SJSA1 (cell line): ENCODE measurements around the gene SLFN11. TPM values are rescaled to one million over a fixed set of nuclear protein-coding genes. Genes with fewer than 3 reads are reported as not detected.
"Not testable (repeated sequence)": the region's sequence is repeated elsewhere in the genome, so short reads cannot be mapped to it uniquely, and the experiment has no call there.

Experiments
- DNase-seq, 2 experiments: peaks; one replicate each; pipeline ENCODE4 v3.0.0-alpha.2; 2015 to 2020; ENCODE audit warnings: low spot score in 2 of 2, low read depth in 1 of 2
- H3K27ac ChIP-seq: fragments of 250-450 bp; sonication (Bioruptor Pico); 2 replicates; pipeline ENCODE4 v1.5.1; 2020; ENCODE audit warnings: mild to moderate bottlenecking, moderate library complexity
- H3K27me3 ChIP-seq: fragments of 250-450 bp; sonication (Bioruptor Pico); replicated peaks from 2 replicates; pipeline ENCODE4 v1.5.1; 2020; ENCODE audit warnings: mild to moderate bottlenecking, moderate library complexity
- H3K36me3 ChIP-seq: fragments of 250-450 bp; sonication (Bioruptor Pico); 2 replicates; pipeline ENCODE4 v1.5.1; 2020; ENCODE audit warnings: mild to moderate bottlenecking
- H3K4me1 ChIP-seq: fragments of 250-450 bp; sonication (Bioruptor Pico); replicated peaks from 2 replicates; pipeline ENCODE4 v1.6.1; 2021; ENCODE audit warnings: mild to moderate bottlenecking
- H3K4me3 ChIP-seq: fragments of 250-450 bp; sonication (Bioruptor Pico); 2 replicates; pipeline ENCODE4 v1.5.1; 2020; ENCODE audit warnings: mild to moderate bottlenecking
- H3K9me3 ChIP-seq: fragments of 250-450 bp; sonication (Bioruptor Pico); replicated peaks from 2 replicates; pipeline ENCODE4 v1.5.1; 2020; ENCODE audit warnings: mild to moderate bottlenecking
- total RNA-seq: library from RNA; depleted of rRNA; stranded (reverse); fragments of >200 nt; shearing (Covaris generic); gene quantifications from 2 replicates; pipeline ENCODE4 v1.2.3, GENCODE V29; 2014

Gene SLFN11
- total RNA-seq, 1 experiment from 2014 or later: 29.1 TPM

DNA sequence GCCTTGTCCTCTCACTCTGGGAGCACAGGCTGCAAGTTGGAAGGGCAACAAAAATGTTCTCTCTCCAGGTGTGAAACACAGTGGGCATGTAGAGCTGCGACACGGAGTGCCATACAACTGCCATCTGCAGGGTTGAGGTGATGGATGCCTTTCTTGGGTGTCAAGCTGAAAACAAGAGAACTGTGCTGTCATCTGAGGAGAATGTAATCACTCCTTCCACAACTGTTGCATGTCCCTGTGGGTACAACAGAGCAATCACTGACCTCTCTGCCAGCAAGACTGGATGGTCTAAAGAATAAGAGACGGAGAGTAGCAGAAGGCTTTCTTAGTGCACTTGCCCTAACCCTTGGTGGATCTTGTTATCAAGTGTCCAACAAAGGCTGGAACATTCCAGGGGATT is 29.2 kb downstream of the SLFN11 start:
- H3K27me3 ChIP-seq: no peaks in the 10 kb centered on the region
- H3K9me3 ChIP-seq: 0 out of 2 replicates have a peak, but pooled peaks cover 2% of the 10 kb centered on the region
- H3K36me3 ChIP-seq: no peaks in the 10 kb centered on the region
- DNase-seq: no peak
- H3K4me3 ChIP-seq: no peak overlapping the region
- 0 out of 2 replicates have a peak, but pooled peaks cover 3% of the 10 kb centered on the region for H3K4me1 ChIP-seq
- H3K27ac ChIP-seq: no peak overlapping the region

DNA sequence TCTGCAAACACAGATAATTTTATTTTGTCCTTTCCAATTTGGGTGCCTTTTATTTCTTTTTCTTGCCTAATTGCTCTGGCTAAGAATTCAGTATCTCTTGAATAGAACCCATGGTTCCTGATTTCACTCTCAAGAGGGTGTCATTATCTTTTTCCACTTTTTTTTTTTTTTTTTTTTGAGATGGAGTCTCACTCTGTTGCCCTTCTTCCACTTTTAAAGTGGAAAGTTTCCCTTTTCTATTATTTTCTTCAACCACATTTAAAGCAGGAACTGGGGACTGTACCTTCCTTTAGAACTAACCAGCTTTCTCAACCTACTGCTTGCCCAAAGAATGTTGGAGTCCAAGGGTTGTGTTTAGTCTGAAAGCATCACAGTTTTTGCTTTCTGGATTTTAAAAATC is 31.1 kb downstream of the SLFN11 start:
- no peaks in the 10 kb centered on the region for H3K27me3 ChIP-seq

DNA sequence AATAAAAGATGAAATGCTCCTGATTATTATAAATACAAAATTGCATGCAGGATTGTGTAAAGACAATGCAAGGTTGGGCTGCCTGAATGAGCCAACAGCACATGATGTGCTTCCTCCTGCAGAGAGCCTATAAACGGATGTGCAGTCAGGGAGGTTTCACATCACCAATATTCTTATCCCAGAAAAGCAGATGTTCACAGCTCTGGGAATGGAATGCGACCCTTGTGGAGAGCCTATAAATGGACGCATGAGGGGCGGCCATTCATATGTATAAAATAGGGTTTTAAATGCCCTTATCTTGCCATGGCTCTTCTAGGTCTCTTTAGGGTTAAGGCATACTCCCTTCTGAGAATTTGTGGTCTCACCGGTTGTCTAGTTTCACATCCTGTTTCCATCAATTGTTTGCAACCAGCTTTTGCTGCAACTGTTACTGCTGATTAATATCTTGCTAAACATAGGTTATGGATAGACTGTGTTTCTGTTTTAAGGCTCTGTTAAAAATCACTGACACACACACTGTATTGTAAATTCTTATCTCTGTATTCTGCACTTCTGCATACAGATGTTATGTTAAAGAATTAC is 31.9 kb downstream of the SLFN11 start:
- Histone ChIP-seq H3K27ac (no peak overlapping the region), H3K36me3 (no peaks in the 10 kb centered on the region), H3K27me3 (no peaks in the 10 kb centered on the region), H3K9me3 (0 out of 2 replicates have a peak, but pooled peaks cover 2% of the 10 kb centered on the region), H3K4me3 (no peak overlapping the region), H3K4me1 (0 out of 2 replicates have a peak, but pooled peaks cover 1% of the 10 kb centered on the region)
- DNase-seq: no peak

More for the DNA sequence above, 31.1 kb downstream of the SLFN11 start:
- no peak for DNase-seq
- Histone ChIP-seq H3K27ac (no peak overlapping the region), H3K4me3 (no peak overlapping the region), H3K36me3 (no peaks in the 10 kb centered on the region), H3K4me1 (0 out of 2 replicates have a peak, but pooled peaks cover 3% of the 10 kb centered on the region), H3K9me3 (0 out of 2 replicates have a peak, but pooled peaks cover 2% of the 10 kb centered on the region)

DNA sequence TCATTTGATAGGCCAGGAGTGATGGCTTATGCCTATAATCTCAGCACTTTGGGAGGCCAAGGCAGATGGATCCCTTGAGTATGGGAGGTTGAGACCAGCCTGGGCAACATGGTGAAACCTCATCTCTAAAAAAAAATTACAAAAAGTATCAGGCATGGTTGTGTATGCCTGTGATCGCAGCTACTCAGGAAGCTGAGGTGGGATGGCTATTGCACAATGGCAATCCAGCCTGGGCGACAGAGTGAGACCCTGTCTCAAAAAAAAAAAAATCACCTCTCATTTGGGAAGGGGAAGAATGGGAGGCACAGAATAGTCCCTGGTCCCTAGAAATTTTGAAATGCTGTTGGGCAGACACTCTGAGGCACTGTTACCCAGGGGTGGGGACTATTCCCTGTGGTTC is 35.2 kb downstream of the SLFN11 start:
- H3K9me3 ChIP-seq: 0 out of 2 replicates have a peak, but pooled peaks cover 2% of the 10 kb centered on the region
- no peaks in the 10 kb centered on the region for H3K4me1 ChIP-seq
- H3K36me3 ChIP-seq: no peaks in the 10 kb centered on the region
- no peak for DNase-seq
- H3K27ac ChIP-seq: no peak overlapping the region
- H3K27me3 ChIP-seq: peaks cover 13% of the 10 kb centered on the region
- no peak overlapping the region for H3K4me3 ChIP-seq

DNA sequence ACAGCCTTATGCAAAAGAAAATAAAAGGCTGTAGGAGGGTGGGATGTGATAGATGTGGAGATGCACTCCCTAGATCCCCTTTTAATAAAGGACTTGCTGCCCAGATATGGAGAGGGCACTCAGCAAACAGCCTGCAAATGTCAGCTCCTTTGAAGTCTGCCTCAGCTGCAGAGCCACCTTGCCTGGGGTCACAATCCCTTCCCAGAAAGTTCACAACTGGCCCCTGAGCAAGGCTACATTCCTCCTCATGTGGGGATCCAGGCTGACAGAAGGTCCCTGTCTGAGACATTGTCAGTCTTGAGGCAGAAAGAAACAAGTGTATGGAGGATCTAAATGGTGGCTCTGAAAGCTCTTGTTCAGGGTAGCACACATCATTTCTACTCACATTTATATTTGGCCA is 36.1 kb downstream of the SLFN11 start:
- H3K27me3 ChIP-seq: peaks cover 13% of the 10 kb centered on the region
- H3K27ac ChIP-seq: no peak overlapping the region

DNA sequence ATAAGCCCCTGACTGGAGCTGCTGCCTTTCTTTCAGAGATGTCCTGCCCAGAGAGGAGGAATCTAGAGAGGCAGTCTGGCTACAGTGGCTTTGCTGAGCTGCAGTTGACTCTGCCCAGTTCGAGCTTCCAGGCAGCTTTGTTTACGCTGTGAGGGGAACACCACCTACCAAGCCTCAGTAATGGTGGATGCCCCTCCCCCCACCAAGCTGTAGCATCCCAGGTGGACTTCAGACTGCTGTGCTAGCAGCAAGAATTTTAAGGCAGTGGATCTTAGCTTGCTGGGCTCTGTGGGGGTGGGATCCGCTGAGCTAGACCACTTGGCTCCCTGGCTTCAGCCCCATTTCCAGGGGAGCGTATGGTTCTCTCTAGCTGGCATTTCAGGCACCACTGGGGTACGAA is 39.8 kb downstream of the SLFN11 start:
- peaks cover 27% of the 10 kb centered on the region for H3K27me3 ChIP-seq
- not testable (repeated sequence) for H3K27ac ChIP-seq, H3K9me3 ChIP-seq, H3K36me3 ChIP-seq, H3K4me1 ChIP-seq, DNase-seq, H3K4me3 ChIP-seq

More for the DNA sequence above, 36.1 kb downstream of the SLFN11 start:
- Histone ChIP-seq H3K9me3 (0 out of 2 replicates have a peak, but pooled peaks cover 2% of the 10 kb centered on the region), H3K36me3 (no peaks in the 10 kb centered on the region), H3K4me1 (no peaks in the 10 kb centered on the region), H3K4me3 (no peak overlapping the region)
- DNase-seq: no peak

DNA sequence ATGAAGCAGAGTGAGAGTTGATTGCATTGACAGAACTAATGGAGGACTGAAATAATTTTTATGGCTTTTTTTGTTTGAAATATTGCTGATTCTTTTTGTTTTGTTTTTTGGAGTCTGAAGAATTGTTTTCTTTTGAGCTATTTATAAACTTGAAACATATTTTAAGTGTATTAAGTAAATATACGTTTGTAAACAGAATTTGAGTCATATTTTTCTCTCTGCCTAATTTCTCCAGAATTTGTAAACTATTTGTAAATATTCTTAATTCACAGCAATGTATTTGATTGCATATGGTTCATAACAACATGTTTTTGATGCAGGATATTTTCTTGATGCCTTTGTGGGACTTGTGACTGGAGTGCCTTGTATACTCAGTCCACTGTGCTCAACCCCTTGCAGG is 50.7 kb downstream of the SLFN11 start:
- Histone ChIP-seq H3K27ac (no peak overlapping the region), H3K4me3 (no peak overlapping the region)

DNA sequence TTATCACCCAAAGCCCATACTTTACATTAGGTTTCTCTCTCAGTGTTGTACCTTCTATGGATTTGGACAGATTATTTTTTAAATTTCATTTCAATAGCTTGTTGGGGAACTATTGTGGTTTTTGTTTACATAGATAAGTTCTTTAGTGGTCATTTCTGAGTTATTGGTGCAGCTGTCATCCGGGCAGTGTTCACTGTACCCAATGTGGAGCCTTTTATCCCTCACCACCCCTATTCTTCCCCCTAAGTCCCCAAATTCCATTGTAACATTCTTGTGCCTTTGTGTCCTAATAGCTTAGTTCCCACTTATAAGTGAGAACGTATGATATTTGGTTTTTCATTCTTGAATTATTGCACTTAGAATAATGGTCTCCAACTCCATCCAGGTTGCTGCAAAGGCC is 57.5 kb downstream of the SLFN11 start:
- H3K27ac ChIP-seq: peak overlapping the region; percentile 8

More for the DNA sequence above, 50.7 kb downstream of the SLFN11 start:
- no peaks in the 10 kb centered on the region for H3K4me1 ChIP-seq
- no peaks in the 10 kb centered on the region for H3K36me3 ChIP-seq
- 0 out of 2 replicates have a peak, but pooled peaks cover 3% of the 10 kb centered on the region for H3K27me3 ChIP-seq
- no peak for DNase-seq
- no peaks in the 10 kb centered on the region for H3K9me3 ChIP-seq

DNA sequence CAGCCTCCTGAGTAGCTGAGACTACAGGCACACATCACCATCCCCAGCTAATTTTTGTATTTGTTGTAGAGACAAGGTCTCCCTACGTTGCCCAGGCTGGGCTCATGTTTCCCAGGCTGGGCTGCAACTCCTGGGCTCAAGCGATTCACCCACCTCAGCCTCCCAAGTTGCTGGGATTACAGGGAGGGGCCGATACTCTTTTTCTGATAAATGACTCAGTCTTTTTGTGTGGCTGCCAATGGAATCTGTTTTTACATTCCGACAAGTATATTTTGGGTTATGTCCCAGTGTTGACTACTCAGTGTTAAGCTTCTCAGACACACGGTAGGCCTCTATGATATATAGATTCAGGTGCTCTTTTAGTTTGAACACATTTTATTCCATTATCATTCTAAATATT is 58.1 kb downstream of the SLFN11 start:
- Histone ChIP-seq H3K4me1 (peaks cover 18% of the 10 kb centered on the region), H3K36me3 (no peaks in the 10 kb centered on the region), H3K9me3 (no peaks in the 10 kb centered on the region), H3K27ac (peak overlapping the region; percentile 72), H3K4me3 (no peak overlapping the region), H3K27me3 (no peaks in the 10 kb centered on the region)
- DNase-seq: peak; percentile 68 to 72

More for the DNA sequence above, 57.5 kb downstream of the SLFN11 start:
- H3K27me3 ChIP-seq: no peaks in the 10 kb centered on the region
- H3K9me3 ChIP-seq: no peaks in the 10 kb centered on the region
- DNase-seq: no peak
- no peaks in the 10 kb centered on the region for H3K36me3 ChIP-seq
- H3K4me1 ChIP-seq: peaks cover 18% of the 10 kb centered on the region
- no peak overlapping the region for H3K4me3 ChIP-seq

DNA sequence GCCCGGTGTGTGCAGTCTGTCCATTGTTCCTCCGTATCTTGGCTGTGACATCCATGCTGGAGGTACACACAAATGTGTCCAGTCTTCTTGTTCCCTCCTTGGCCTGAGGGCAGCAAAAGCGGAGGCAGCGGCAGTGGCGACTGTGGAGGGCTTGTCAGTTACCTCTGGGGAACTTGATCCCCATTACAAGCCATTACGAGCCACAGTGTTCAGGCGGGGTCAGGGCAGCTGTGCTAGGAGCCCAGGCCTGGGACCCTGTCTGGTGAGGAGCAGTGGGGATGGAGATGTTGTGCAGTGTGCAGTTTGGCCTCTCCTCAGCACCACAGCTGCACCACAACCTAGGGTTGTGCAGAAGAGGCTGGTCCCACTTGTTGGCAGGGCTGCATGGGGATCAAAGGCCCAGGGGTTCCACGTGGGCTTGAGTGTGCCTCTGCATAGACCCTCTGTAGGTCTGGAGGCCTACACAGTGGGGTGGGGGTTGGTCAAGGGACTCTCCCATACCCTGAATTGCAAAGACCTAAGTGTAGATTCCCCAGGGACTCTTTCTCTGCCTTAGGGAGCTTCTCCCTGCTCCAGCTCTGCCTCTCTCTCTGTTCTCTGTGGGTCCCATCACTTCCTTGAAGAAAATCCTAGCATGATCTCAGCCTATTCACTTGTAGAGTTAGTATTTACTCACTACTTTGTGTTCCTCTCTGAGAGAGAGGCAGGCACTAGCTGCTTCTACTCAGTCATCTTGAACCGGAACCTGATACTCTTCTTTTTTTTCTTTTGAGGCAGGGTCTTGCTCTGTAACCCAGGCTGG is 58.8 kb downstream of the SLFN11 start:
- H3K27me3 ChIP-seq: no peaks in the 10 kb centered on the region
- peak overlapping the region; percentile 72 for H3K27ac ChIP-seq
- H3K36me3 ChIP-seq: no peaks in the 10 kb centered on the region
- no peak for DNase-seq
- H3K4me1 ChIP-seq: peaks cover 18% of the 10 kb centered on the region
- H3K4me3 ChIP-seq: no peak overlapping the region
- H3K9me3 ChIP-seq: no peaks in the 10 kb centered on the region

DNA sequence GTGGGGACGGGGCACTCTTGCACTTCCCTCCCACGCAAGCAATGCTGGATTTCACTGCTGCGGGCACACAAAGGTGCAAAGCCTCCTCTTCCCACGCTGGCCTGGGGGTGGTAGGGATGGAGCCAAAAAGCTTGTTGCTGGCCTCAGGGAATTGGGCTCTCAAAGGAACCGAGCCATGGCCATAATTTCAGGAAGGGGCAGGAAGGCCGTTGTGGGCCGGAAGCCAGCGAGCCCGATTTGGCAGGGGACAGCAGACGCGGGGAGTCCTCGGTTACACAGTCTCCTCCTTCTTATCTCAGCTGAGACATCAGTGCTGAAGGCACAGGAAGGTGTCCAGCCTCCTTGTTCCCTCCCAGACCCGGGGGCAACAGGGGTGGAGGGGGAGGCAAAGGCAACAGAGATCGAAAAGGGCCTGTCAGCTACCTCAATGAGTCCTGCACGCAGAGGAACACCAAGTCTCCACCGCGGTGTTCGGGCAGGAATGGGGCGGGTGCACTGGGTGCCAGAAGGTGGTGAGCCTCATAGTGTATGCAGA is 59.5 kb downstream of the SLFN11 start:
- DNase-seq: no peak
- no peaks in the 10 kb centered on the region for H3K27me3 ChIP-seq

DNA sequence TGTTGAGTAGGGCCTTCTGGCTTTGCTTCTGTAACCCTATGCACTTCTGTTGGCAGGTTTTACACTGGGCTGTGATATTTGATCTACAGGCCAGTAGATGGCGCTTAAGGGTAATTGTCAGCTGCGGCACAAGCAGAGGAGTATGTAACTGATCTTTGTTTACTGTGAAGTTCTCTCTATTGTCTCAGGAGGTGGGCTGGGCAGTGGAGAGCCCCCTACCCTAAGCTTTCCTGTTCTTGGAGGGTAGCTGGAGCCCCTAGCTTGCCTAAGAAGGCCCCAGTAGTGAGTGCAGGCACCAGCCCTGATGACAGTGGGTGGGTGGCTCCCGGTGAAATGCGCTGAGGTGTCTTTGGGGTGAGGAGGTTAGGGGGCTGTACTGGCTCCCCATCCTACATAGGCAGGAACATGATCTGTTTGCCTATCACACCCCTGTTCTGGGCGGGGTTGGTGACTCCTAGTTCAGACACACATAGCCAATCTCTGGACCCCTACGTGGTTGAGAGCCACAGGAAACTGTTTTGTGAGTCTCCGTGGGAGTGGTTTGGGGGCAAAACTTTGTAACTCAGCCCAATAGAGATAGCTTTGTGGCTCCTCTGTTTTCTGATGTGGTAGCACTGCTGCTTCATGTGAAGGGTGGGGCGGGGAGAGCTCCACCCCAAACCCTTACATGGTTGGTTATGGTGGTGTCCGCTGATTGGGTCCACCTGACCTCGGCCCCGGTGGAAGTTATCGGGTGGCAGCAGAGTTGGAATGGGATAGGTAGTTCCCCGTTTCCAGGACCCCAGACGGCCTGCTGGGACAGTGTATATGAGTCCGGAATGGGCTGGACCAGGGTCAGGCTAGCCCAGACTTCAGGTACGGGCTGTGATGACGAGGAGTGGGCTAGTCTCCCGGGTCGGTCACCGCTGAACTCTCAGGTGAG is 60.4 kb downstream of the SLFN11 start:
- Histone ChIP-seq H3K4me3 (no peak overlapping the region), H3K27me3 (no peaks in the 10 kb centered on the region), H3K27ac (no peak overlapping the region), H3K4me1 (peaks cover 18% of the 10 kb centered on the region), H3K36me3 (no peaks in the 10 kb centered on the region), H3K9me3 (no peaks in the 10 kb centered on the region)
- DNase-seq: peak in 1 of 2 experiments; percentile 40

More for the DNA sequence above, 59.5 kb downstream of the SLFN11 start:
- H3K9me3 ChIP-seq: no peaks in the 10 kb centered on the region
- peaks cover 18% of the 10 kb centered on the region for H3K4me1 ChIP-seq
- no peak overlapping the region for H3K4me3 ChIP-seq
- H3K36me3 ChIP-seq: no peaks in the 10 kb centered on the region
- H3K27ac ChIP-seq: no peak overlapping the region

DNA sequence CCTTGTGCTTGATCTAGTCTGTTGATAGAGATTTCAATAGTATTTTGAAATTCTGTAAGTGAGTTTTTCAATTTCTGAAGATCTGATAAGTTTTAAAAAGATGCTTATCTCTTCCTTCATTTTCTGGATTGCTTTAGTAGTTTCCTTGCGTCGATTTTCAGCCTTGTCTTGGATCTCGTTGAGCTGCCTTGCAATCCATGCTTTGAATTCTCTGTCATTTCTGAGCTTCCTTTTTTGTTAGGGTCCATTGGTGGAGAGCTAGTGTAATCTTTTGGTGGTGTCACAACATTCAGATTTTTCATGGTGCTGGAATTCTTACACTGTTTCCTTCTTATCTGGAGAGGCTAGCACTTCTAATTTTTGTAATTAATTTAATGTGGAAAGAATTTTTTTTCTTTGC is 61.1 kb downstream of the SLFN11 start:
- H3K4me3 ChIP-seq: no peak overlapping the region
- H3K27me3 ChIP-seq: no peaks in the 10 kb centered on the region

More for the DNA sequence above, 61.1 kb downstream of the SLFN11 start:
- Histone ChIP-seq H3K9me3 (no peaks in the 10 kb centered on the region), H3K4me1 (peaks cover 18% of the 10 kb centered on the region), H3K36me3 (no peaks in the 10 kb centered on the region), H3K27ac (no peak overlapping the region)
- no peak for DNase-seq
